AG09319 (cell line): Measurements from ENCODE around the gene ARHGEF35.
A peak's percentile ranks its signal among the peaks of the same experiment; 100 is the strongest.
"Not testable (repeated sequence)": the region's sequence is repeated elsewhere in the genome, so short reads cannot be mapped to it uniquely, and the experiment has no call there.

Experiments used
- DNase-seq: peaks from one replicate; pipeline ENCODE4 v3.0.0-alpha.2; 2010; ENCODE audit warnings: low read depth; ENCODE audit errors: extremely low read depth
- TF ChIP-seq, protein P1 (sequence below): IDR thresholded peaks from 2 replicates; pipeline ENCODE4 v1.5.1; 2011; ENCODE audit warnings: low read depth, mild to moderate bottlenecking, inconsistent platforms, low read length, moderate library complexity

ARHGEF35 gene

DNA sequence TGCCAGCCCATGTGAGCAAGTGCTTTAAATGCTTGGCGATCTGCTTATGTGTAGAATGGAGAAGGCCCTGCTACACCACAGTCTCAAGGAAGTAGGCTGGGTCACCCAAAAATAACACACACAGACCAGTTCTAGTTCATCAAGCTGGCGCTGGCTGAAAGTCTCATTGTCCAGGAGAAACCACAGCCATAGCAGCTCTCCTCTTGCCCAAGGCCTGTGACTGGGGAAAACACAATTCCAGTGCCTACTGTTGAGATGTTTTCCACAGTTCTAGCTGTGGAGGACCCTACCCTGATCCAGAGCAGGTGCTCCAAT lies 16.5 kb downstream of the ARHGEF35 start:
- not testable (repeated sequence) for DNase-seq

DNA sequence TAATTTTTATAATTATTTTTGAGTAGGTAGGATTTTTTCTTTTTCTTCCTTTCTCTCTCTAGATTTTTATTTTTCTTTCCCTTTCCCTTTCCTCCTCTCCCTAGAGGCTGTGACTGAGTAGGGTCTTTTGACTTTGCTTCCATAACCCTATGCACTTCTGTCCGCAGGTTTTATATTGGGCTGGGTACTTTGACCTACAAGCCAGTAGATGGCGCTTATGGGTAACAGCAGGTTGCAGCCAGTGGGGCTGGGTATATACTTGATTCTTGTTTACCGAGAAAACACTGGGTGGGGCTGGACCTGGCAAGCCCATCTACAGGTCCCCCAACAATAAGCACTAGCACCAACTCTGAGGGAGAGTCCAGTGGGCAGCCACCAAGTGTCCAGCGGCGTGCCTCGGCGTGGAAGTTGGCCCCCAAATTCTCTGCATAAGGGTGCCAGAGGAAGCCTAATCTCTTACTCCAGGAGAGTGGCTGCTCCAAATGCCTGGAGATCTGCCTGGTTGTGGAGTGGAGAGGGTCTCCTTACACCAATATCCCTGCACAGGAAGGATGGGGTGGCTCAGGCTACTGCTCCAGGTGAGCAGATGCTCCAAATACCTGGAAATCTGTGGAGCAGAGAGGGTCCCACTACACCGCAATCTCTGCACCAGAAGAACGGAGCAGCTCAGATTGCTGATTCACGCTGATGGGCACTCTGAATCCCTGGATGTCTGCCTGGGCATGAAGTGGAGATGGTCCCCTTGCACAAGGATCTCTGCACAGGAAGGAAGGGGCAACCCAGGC lies 17.1 kb downstream of the ARHGEF35 start:
- peak; percentile 0 for DNase-seq
- TF ChIP-seq, protein P1, sequence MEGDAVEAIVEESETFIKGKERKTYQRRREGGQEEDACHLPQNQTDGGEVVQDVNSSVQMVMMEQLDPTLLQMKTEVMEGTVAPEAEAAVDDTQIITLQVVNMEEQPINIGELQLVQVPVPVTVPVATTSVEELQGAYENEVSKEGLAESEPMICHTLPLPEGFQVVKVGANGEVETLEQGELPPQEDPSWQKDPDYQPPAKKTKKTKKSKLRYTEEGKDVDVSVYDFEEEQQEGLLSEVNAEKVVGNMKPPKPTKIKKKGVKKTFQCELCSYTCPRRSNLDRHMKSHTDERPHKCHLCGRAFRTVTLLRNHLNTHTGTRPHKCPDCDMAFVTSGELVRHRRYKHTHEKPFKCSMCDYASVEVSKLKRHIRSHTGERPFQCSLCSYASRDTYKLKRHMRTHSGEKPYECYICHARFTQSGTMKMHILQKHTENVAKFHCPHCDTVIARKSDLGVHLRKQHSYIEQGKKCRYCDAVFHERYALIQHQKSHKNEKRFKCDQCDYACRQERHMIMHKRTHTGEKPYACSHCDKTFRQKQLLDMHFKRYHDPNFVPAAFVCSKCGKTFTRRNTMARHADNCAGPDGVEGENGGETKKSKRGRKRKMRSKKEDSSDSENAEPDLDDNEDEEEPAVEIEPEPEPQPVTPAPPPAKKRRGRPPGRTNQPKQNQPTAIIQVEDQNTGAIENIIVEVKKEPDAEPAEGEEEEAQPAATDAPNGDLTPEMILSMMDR, result peak; percentile 41

DNA sequence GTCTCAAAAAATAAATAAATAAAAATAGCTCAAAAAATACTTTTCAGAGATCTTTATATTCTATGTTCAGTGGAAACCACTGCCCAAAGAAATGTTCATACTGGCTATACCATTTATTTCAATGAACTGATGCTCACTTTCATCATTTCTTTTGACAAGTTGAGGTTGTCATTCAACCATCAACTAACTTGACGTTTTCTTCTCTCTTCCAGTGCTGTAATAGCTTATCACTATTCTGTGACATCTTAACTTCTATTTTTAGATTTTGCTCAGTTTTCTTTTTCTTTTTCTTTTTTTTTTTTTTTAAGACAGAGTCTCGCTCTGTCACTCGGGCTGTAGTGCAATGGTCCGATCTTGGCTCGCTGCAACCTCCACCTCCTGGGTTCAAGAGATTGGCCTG lies 21.0 kb downstream of the ARHGEF35 start:
- DNase-seq, result no peak
- TF ChIP-seq, protein P1, result no peak

DNA sequence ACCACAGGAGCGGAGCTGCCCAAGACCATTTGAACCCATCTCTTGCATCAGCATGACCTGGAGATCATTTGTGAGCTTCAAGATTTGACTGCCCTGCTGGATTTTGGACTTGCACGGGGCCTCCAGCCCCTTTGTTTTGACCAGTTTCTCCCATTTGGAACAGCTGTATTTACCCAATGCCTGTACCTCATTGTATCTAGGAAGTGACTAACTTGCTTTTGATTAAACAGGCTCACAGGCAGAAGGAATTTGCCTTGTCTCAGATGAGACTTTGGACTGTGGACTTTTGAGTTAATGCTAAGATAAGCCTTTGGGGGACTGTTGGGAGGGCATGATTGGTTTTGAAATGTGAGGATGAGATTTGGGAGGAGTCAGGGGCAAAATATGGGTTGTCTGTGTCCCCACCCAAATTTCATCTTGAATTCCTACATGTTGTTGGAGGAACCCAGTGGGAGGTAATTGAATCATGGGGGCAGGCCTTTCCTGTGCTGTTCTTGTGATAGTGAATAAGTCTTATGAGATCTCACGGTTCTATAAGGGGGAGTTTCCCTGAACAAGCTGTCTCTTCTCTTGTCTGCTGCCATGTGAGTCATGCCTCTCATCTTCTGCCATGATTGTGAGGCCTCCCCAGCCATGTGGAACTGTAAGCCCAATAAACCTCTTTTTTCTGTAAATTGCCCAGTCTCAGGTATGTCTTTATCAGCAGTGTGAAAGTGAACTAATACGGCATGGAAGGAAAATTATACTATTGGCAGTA lies 23.9 kb downstream of the ARHGEF35 start:
- DNase-seq, result not testable (repeated sequence)

DNA sequence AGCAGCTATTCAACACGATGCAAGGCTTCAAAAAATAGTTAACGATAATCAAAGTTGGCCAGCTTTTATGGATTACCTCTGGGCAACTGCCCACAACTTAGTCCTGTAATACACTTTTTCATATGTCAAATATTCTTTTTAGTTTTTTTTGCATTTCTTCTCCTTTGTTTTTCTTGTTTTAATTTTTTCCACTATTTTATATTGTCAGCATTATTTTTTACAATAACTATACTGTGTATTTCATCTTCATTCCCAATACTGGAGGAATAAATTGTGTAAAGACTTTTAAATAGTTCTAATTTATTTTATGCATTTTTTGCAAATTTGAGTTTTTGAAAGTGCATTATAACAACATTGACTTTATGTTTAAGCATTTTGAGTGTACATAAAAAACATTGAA lies 30.8 kb downstream of the ARHGEF35 start:
- TF ChIP-seq, protein P1, result no peak
- DNase-seq, result no peak

DNA sequence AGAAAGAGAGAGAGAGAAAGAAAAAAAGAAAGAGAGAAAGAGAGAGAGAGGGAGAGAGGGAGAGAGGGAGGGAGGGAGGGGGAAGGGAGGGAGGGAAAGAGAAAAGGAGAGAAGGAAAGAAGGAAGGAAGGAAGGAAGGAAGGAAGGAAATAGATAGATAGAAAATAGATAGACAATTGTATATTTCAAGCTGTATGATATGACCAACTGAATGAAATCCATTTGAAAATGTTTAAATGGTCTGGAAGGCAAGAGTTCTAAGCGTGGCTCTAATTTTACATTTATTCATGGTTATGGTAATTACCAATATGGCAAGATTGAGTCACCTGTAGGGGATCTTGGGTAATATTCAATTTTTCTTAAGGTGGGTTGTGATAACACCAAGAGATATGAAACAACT lies 36.8 kb downstream of the ARHGEF35 start:
- TF ChIP-seq, protein P1, result no peak
- no peak for DNase-seq

DNA sequence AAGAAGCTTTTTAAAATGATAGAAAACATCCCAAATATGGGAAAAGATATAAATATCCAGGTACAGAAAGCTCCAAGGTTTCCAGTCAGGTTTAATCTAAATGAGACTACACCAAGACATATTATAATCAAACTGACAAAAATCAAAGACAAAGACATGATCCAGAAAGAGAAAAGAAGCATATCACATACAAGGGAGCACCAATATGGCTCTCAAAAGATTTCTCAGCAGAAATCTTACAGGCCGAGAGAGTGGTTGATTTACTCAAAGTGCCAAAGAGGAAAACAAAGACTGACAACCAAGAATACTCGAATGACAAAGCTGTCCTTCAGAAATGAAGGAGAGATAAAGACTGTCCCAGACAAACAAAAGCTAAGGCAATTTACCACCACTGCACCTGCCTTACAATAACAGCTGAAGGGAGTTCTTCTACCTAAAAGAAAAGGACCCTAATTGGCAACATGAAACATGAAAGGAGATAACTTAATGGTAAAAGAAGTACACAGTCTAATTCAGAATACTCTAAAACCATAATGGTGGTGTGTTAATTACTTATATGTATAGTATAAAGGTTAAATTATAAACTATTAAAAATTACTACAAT lies 47.3 kb downstream of the ARHGEF35 start:
- DNase-seq, result no peak

DNA sequence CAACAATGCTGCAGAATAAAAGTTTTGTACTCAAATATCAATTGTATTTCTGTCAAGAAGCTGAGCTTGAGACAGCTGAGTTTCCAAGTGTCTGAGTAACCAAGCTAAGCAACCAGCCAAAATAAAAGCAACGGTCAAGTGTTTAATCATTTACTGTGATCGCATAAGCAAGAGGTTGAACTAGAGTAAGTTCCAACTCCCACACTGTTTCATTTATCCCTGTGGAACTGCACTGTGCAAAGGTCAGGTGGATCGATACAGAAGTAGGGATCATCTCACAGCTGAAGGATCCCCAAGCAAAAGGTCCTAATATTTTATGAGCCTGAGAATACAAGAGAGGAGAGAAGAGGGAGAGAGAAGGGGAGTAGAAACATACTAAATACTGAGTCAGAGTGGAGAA lies 51.2 kb downstream of the ARHGEF35 start:
- DNase-seq, result no peak
- TF ChIP-seq, protein P1, result no peak

More for the DNA sequence above, 47.3 kb downstream of the ARHGEF35 start:
- TF ChIP-seq, protein P1, result no peak
